HG02642 (cell line): ENCODE results near the gene CHD5.

Experiments
- ATAC-seq: cut with Tn5 transposase; IDR thresholded peaks from one replicate; pipeline ENCODE4 v1.9.1; 2021; ENCODE audit warnings: mild to moderate bottlenecking; ENCODE audit not compliant: unreplicated experiment, poor library complexity

CHD5 gene

GRCh38 chr1:6177681-6178380, 2.3 kb downstream of the CHD5 start:
- no peak for ATAC-seq

- ATAC-seq = no peak
Observed at GRCh38 chr1:6176779-6177178, 3.3 kb downstream of the CHD5 start.

DNA sequence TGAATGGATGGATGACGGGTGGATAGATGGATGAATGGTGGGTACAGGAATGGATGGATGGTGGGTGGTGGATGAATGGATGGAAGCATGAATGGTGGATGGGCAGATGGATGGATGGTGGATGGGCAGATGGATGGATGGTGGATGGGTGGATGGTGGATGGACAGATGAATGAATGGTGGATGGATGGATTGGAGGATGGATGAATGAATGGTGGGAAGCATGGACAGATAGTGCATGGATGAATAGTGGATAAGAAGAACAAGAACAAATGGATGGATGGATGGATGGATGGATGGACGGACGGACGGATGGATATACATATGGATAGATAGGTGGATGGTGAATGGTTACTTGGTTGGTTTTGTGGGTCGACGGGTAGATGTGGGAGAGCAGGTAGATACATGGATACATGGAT, 4.7 kb downstream of the CHD5 start:
- no peak for ATAC-seq

- ATAC-seq = no peak
Observed at GRCh38 chr1:6174621-6175410, 5.3 kb downstream of the CHD5 start.

- ATAC-seq = no peak
Observed at GRCh38 chr1:6172549-6172948, 7.6 kb downstream of the CHD5 start.

DNA sequence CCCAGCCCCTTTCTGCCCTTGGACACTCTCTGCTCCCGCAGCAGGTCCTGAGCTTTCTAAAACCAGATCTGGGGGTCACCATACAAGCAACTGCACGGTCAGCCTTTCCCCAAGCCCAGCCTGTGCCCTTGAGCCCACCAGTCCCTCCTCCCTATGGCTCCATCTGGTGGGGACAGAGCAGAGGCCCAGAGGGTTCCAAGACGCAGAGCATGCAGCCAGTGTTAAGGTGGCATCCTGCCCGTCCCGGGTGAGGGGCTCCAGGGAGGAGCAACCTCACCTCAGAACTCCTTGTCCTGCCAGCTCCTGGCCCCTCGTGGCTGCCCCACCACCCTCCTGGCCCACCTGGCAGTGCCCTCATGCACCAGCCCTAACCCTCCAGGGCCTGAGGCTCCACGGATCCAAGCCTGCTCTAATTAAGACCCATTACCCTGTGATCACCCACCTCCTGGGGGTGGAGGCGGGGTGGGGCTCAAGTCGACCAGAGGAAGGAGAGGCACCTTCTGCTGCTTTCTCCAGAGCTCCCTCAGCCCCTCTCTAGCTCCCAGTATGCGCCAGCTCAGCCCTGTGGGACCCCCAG, 8.5 kb downstream of the CHD5 start:
- ATAC-seq = no peak

- ATAC-seq = no peak
Observed at GRCh38 chr1:6170742-6171201, 9.3 kb downstream of the CHD5 start.

- ATAC-seq = no peak
Observed at GRCh38 chr1:6170116-6170741, 9.9 kb downstream of the CHD5 start.

GRCh38 chr1:6168947-6169586, 11.1 kb downstream of the CHD5 start:
- no peak for ATAC-seq

DNA sequence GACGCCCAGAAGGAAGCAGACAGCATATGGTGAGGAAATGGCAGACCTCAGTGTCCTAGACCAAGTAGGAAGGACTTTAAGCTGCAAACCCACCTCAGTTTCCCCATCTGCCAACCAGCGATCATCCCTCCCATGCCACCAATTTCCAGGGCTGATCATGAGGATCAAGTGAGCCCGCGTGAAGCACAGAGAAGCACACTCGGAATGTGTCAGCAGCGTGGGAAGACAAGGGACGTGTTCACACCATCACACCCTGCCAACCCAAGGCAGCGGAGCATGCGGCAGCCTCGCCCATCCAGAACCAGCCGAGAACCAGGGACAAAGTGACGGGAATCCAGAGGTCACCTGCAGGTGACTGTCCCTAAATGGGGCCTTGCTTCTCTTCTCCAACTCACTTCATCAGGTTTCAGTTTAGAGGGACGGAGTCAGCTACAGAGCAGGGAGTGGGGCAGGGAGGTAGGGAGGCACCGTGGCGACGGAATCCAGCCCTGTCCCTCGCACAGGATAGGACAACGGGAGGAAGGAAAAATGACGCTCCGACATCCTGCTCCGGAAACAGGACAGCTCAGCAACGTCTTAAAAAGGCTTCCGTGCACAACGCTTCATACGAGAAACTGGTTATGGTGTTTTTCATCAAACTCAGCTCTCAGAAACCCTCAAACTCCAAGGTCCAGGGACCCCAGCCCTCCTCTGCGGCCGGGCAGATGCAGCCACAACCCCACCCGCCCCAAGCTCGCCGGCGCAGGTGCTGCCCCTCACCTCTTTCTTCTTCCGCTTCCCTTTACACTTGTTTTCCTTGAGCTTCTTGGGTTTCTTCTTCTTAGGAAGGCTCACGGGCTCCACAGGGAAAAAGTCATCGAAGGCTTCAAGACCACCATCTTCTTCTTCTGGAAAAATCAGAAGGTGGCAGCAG, 12.5 kb downstream of the CHD5 start:
- no peak for ATAC-seq

- ATAC-seq = no peak
Observed at GRCh38 chr1:6166655-6167390, 13.3 kb downstream of the CHD5 start.

GRCh38 chr1:6166221-6166620, 13.9 kb downstream of the CHD5 start:
- ATAC-seq = no peak

DNA sequence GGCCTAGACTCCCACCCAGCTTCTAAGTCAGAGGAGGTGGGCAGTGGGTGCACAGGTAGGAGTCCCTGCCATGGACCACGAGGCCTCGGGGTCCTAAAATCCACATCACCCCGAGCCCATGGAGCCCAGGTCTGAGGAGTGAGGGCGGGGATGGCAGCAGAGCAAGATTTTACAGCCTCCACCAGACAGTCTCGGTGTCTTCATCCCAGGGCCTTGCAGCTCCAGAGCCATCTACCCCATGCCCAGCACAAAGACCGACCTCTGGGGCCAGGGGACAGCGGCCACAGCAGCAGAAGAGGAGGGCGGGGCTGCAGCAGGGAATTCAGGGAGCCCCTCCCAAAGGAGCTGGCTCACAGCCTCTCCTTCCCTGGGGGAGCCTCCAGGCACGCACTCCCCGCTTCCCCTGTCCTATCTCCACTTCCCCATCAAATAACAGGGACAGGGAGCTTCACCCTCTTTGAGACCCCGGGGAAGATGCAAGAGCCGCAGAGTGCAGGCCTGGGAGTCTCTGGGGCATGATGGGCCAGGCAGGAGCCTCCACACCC, 14.6 kb downstream of the CHD5 start:
- no peak for ATAC-seq

- ATAC-seq = no peak
Observed at GRCh38 chr1:6165027-6165426, 15.1 kb downstream of the CHD5 start.

DNA sequence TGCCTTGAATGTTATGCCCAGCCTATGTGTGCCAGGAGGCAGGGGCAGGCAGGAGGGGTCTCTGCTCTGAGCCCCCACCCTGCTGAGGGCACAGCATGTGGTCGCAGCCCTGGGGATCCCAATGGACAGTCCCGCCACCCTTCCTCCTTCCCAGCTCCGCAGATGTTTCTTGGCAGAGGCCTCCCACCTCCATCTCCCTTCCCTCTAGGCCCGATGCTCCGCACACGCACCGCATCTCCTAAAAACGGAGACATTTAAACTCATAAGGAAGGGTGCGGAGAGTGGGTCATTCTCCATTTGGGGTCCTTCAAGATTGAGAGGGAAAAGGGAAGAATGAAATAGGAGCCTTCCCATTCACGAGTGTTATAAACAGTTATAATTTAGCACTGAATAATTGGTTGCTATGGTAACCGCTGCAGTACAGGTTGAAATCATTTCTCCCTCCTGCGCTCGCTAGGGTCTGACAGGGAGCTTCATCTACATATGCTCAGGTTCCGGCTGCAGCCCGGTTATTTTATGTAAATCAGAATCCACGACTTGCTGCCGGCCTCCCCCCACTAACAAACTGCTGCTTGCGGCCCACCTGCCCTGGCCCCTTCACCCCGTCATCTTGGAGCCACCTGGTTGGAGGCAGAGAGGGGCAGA, 16.0 kb downstream of the CHD5 start:
- ATAC-seq = no peak

DNA sequence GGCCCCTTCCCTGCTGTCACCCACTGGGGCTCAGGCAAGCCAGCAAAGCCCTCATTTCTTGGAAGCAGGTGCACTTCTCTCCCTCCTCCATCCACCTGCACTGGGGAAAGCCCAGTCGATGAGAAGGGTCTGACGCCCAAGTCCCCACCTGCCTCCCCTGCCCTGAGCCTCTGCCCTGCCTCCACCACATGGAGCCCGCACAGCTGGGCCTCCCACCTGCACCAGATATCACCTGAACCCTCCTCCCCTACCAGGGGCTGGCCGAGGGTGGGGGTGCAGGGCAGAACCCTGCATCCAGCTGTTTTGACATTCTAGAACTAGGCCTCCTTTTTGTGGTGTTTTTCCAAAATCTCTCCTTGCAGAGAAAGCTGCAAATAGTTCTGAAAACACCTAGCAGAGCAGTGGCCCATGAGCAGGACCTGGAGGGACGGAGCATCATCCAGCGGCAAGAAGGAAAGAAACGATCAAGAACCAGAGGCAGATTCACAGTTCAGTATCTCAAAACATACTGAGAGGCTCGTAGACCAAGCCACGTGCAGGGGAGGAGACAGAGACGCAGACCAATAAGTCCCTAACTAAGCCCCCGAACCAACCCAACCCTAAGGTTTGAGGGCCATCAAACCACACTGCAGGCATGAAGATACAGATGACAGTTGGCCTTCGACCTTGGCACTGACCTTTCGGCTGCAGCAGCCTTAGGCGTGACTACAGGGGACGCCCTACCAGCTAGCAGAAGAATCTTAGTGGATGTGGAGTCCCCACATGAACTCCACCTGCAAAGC, 16.7 kb downstream of the CHD5 start:
- ATAC-seq = no peak

DNA sequence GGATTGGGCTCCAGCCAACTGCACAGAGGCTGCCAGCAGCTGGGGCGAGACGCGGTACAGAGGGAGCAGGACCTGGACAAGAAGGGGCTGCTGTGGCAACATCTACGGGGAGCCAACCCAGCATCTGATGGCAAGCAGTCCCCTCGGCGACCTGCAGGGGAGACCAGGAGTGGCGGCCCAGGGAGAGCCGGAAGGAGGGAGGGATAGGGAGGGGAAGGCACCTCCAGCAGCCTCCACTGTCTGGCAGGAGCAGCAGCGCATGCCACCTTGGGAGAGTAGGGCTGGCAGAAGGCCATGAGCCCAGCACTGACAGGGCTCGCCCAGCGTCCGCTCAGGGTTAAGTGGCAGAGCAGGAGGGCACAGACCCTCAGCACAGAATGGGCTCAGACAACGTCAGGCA, 17.3 kb downstream of the CHD5 start:
- ATAC-seq = no peak
